GM12801 (cell line): Measurements from ENCODE around the gene PRKCH.

Experiments
- CTCF ChIP-seq: IDR thresholded peaks from one replicate; pipeline ENCODE4 v1.5.1; 2011; ENCODE audit warnings: control low read depth; ENCODE audit not compliant: insufficient read length; ENCODE audit errors: extremely low read depth

The PRKCH gene

GRCh38 chr14:61341275-61342206 lies 20.2 kb downstream of the PRKCH start:
- TF ChIP-seq CTCF, result no peak

- no peak for TF ChIP-seq CTCF
These were observed 21.1 kb downstream of the PRKCH start for GRCh38 chr14:61342486-61342885.

- TF ChIP-seq CTCF, result no peak
These were observed 21.6 kb downstream of the PRKCH start for GRCh38 chr14:61342932-61343331.

GRCh38 chr14:61343471-61343870 lies 22.1 kb downstream of the PRKCH start:
- no peak for TF ChIP-seq CTCF

DNA sequence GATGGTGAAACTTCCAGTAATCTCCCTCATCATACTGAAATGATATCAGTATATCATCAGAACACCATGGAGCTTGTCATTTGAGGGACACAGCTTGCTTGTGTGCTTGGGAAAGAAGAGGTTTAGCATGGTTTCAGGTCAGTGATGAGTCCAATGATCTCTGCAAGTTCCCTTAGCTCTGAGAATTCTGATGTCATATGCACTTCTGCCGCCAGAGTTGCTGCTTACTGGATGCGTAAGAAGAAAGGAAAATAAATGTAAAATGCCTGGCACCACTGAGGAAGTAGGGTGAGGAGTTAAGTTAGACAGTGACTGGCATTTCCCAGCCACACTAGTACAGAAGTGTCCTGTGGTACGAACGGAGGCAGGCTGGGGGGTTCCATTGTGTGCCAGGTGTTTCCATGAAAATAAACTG lies 22.6 kb downstream of the PRKCH start:
- TF ChIP-seq CTCF, result no peak

DNA sequence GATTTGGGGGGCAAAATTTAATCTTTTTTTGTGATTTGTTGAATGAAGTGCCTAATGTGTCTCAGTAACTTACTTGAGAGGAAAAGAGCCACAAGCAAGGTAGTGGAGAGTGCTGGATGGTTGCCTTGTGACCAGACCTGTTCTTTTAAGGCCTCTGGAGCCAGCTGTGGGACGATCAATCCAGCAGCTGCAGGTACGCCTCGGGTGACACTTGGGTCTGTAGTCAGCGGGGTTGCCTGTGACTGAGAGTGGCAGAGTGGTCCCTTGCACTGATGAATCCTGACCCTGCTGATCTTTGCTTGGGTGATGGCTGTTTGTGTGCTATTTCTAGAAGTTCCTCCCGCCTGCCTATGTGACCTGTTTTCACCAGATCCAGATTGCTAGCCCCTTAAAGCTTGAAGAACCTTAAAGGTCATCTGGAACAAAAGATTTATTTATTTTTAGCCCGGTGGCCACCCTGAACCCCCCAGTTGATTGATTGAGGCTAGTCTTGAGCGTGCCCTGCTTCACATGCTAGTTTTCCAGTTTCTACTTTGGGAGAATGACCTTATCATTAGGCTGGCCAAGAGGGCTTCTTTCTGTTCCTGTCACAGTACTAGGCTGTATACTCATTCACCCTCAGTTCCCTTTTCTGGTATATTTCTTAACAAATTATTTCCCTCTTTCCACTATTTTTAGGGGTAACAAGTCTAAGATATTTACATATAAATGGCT lies 23.2 kb downstream of the PRKCH start:
- no peak for TF ChIP-seq CTCF

GRCh38 chr14:61345151-61345482 lies 23.7 kb downstream of the PRKCH start:
- TF ChIP-seq CTCF, result no peak
